GM18909 (cell line): Measurements from ENCODE around the gene JAK3.

Experiments used
- ATAC-seq: cut with Tn5 transposase; IDR thresholded peaks from one replicate; pipeline ENCODE4 v1.9.1; 2021; ENCODE audit warnings: mild to moderate bottlenecking; ENCODE audit not compliant: unreplicated experiment, poor library complexity

Gene JAK3

DNA sequence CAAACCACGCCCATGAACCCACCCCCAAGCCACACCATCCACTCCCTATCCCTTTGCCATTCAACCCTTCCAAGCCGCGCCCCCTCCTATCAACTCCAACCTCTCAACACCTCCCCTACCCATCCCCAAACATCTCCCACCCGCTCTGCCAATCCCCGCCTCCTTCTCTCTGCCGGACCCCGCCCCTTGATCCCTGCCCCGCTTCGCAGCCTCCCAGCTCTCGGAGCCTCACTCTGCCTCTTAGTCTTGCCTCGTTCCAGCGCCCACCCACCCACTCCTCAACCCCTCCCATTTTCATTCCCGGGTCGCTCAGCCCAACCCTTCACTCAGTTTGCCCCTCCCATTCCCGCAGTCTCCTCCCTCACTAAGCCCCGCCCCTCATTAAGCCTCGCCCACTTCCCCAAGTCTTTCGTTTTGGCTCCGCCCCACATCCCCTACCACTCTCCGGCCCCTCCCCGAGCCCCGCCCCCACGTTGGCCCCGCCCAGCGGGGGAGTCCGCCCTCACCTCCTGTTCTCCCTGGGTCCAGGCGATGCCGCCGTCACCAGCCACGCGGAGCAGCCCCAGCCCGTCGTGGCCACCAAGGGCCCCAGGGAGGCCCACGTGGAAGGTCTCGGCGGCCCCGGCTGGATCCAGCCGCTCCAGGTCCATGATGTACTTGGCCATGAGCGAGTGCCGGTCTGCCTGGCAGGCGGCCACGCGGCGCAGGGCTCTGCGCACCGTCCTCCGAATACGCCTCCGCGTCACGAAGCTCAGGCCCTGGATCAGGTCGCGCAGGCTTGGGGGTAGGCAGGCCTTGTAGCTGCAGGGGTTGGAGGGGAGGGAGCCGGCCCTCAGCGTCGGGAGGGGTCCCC, 5.7 kb downstream of the JAK3 start:
- no peak for ATAC-seq

- no peak for ATAC-seq
These were observed 6.4 kb downstream of the JAK3 start for GRCh38 chr19:17841371-17841809.

DNA sequence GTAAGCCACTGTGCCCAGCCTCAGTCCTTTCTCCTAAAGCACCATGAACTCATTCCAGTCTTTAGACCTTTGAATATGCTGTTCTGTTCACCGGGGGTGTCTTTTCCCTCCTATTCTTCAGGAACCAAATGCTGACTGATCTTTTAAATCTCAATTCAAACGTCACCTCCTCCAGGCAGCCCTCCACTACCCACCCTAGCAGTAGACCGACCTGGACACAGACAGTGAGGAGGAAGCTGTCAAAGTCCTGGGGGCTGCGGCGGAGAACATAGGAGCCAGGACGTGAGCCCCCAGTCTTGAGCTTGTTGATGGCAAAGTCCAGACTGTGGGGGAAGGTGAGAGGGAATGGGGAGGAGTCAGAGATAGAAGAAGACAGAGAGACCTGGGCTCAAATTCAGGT, 7.8 kb downstream of the JAK3 start:
- no peak for ATAC-seq

DNA sequence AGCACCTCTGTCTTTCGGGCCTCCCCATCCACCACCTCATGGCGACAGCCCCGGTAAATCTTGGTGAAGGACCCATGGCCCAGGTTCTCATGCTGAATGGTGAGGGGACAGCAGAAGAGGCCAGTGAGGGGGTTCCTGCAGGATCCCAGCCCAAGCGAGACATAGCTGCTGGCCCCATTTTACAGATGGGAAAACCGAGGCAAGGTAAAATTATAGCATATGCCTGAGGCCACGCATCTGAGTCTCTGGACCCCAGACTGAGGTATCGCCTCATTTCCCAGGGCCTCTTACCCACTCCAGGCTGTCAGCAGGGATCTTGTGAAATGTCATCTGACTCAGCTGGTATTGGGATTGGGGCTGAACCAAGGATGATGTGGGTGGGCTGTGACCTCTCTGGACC, 9.8 kb downstream of the JAK3 start:
- no peak for ATAC-seq

DNA sequence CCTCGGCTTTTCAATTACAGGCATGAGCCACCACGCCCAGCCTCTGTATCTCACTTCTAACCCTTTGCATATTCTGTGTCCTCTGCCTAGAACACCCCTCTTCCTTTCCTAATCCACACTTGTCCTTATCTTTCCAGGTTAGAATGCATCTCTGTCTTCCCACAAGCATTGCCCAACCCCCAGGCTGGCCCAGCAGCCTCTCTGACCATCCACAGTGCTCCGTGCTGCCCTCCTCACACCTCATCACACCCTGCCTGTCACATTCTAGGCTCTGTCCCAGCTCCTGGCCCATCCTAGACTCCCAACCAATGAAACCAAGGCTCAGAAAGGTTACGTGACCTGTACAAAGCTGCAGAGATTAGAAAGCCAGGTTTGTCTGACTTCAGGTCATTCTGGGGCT, 11.3 kb downstream of the JAK3 start:
- no peak for ATAC-seq

DNA sequence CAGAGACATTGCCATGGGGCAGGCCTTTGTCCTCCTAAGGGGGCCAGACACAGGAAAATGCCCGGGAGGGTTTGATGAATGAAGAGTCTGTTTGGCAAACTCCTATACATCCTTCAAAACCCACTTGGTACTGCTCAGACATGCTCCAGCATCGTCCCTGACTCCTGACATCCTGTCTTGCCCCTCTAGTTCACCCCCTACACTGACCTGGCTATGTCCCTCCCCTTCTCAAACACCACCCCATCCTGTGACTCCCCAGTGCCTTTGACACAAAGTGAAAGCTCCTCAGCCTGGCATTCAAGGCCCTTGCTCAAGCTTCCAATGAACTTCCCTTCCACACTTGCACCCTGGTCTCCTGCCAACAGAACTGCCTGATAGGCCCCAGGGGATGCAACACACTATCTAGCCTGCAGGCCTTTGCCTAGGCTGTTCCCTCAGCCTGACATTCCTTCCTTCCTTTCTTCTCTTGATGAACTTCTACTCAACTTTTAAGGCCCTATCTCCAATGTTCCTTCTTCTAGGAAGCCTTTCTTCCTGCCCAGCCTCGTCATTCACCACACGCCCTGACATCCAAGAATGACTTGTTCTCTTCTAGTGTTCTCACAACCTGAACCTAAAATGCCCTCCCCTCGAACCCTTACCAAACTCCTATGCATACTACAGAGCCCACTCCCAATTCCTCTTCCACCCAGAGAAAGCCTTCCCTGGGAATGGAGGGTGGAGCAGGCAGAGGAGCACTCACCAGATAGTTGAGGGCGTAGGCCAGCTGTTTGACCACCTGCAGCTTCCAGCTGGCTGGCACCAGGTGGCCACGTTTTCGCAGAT, 12.4 kb downstream of the JAK3 start:
- ATAC-seq = no peak

GRCh38 chr19:17834350-17835181, 13.2 kb downstream of the JAK3 start:
- no peak for ATAC-seq

DNA sequence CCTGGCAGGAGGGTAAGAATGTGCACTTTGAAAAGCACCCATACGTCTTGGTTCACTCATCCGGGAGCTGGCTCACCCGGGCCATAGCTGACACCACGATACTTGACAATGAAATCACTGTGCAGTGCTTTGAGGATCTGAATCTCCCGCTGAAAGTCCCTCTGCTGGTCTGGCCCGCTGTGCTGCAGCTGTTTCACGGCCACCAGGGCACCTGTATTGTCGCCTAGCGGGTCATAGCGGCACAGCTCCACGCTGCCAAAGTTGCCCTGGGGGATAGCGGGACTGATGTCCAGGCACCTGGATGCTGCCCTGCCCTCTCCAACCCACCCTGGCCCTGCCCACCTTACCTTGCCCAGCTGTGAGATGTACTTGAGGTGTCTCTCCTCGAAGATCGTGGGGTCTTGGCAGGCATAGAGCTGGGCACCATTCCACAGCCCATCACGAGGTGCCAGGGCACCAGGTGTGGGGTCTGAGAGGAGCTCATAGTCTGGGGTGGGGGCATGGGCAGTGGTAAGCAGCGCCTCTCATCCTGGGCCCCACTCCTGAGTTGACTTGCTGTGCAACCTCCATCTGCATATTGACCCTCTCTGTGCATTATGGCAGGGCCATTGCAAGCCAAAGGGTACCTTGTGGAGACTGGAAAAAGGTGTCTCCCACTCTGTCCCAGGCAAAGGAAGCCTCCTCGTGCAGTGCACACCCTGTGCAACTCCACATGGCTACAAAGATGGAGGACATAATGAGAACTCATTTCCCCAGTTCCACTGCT, 15.2 kb downstream of the JAK3 start:
- ATAC-seq = no peak

DNA sequence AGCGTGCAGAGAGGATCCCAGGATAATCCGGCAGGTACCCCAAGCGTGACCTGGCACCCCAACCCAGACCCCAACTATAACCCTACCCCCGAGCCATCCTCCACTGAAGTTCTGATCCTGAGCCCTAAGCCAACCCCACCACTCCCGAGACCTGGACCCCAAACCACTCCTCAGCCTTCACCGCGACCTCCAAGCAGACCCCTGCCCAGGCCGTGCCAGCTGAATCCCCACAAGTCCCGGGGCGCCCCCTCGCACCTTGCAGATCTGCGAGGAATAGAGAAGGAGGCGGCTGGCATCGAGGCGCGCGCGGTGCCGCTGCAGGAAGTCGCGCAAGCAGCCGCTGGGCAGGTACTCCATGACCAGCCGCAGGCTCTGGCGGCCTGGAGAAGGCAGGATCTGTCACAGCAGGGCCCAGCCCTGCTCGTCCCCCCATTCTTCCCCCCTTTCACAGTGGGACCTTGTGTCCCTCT, 16.3 kb downstream of the JAK3 start:
- no peak for ATAC-seq

- no peak for ATAC-seq
These were observed 17.0 kb downstream of the JAK3 start for GRCh38 chr19:17830567-17831418.

GRCh38 chr19:17829855-17830566, 17.8 kb downstream of the JAK3 start:
- ATAC-seq = no peak

DNA sequence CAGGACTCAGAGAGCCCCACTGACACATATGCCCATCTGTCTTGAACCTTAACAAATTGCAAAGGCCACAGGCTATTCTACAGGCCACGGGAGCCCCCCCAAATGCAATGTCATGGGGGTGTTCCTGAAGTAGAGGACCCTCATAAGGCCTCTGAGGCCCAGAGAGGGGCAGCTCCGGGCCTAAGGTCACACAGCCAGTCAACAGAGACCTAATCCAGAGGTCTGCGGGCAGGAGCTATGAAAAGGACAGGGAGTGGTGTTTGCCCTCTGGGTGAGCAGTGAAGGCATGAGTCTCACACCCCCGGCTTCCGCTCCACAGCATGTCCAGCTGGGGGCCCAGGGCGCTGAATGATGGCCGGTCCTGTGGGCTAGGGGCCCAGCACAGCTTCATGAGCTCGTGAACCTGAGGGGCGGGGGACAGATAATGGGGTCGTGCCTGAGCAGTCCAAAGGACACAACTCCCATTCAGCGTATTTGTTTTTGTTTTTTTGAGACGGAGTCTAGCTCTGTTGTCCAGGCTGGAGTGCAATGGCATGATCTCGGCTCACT, 21.2 kb downstream of the JAK3 start:
- no peak for ATAC-seq

DNA sequence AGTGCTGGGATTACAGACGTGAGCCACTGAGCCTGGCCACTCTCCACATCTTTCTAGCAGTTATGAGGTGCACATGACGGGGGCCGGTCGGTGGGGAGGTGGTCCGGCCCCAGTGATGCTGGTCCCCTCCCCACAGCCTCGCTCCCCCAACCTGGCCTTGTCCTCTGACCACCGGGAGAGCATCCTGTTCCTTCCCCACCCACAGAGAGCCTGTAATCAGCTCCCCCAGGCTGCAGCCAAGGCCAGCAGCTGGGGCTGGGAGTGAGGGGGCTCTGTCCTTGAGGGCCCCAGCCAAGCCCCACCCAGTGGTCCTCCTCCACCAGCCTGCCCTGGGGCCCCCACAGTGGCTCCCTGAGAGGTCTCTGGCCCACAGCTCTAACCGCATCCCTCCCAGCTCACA, 23.4 kb downstream of the JAK3 start:
- no peak for ATAC-seq

GRCh38 chr19:17821190-17821589, 26.6 kb downstream of the JAK3 start, which contains the start of gene INSL3:
INSL3 (minus strand) TSS chr19:17821519; CDS start chr19:17821506, 13 bp downstream.
- ATAC-seq = no peak

GRCh38 chr19:17817668-17818363, 30.0 kb downstream of the JAK3 start:
- ATAC-seq = no peak

GRCh38 chr19:17812099-17812498, 35.7 kb downstream of the JAK3 start:
- ATAC-seq = no peak

DNA sequence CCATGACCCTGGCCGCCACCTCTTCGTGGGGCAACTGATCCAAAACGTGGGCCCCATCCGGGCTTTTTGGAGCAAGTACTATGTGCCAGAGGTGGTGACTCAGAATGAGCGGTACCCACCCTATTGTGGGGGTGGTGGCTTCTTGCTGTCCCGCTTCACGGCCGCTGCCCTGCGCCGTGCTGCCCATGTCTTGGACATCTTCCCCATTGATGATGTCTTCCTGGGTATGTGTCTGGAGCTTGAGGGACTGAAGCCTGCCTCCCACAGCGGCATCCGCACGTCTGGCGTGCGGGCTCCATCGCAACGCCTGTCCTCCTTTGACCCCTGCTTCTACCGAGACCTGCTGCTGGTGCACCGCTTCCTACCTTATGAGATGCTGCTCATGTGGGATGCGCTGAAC, 36.1 kb downstream of the JAK3 start:
- ATAC-seq = no peak
